GM23248 (cell line): ENCODE results near the gene PCA3.

ENCODE experiments used
- EZH2 ChIP-seq: fragments of 200-600 bp; sonication (generic); IDR thresholded peaks from 2 replicates; pipeline ENCODE4 v1.6.1; 2018; ENCODE audit warnings: antibody characterized with exemption, mild to moderate bottlenecking; ENCODE audit not compliant: insufficient read depth, poor library complexity, severe bottlenecking
- EZH2phosphoT487 ChIP-seq: fragments of 200-600 bp; sonication (generic); IDR thresholded peaks from 2 replicates; pipeline ENCODE4 v1.6.1; 2018; ENCODE audit warnings: antibody characterized with exemption, moderate library complexity, mild to moderate bottlenecking, low read depth; ENCODE audit not compliant: insufficient read depth

GRCh38 chr9:76741524-76741923 is 22.7 kb upstream of the PCA3 start:
- TF ChIP-seq EZH2 (no peak), EZH2phosphoT487 (no peak)
